HEK293 (cell line): ENCODE data around the gene CLN5.

Experiments
- CTCF ChIA-PET: fragments of 350-600 bp; formaldehyde crosslinking; extraction: SDS; loops from one replicate; lab custom pipeline; 2021; ENCODE audit warnings: antibody characterized with exemption; lab: Yijun Ruan, JAX
- POLR2A ChIA-PET: fragments of 300-600 bp; formaldehyde crosslinking; extraction: SDS; loops from one replicate; lab custom pipeline; 2020; ENCODE audit warnings: antibody characterized with exemption, inconsistent platforms; lab: Yijun Ruan, JAX
- H3K27ac ChIP-seq: fragments of 200-500 bp; sonication (Bioruptor generic); 2 replicates; pipeline ENCODE4 v1.5.1; 2014; ENCODE audit warnings: low read depth, low read length, control low read depth, inconsistent platforms; ENCODE audit errors: extremely low read depth
- H3K36me3 ChIP-seq, 2 experiments: fragments of 200-500 bp in 1 of 2; sonication (Bioruptor generic) in 1 of 2; 1 replicate in 1 of 2; 2 replicates in 1 of 2; pipeline ENCODE4 v1.5.1; 2014 to 2017; ENCODE audit warnings: inconsistent platforms in 2 of 2, low read length in 2 of 2; ENCODE audit not compliant: control insufficient read depth in 2 of 2, insufficient read depth in 1 of 2
- H3K4me1 ChIP-seq: fragments of 200-500 bp; sonication (Bioruptor generic); 2 replicates; pipeline ENCODE4 v1.5.1; 2014; ENCODE audit warnings: mild to moderate bottlenecking, low read length, inconsistent platforms; ENCODE audit not compliant: control insufficient read depth, insufficient read depth
- H3K4me3 ChIP-seq: 2 replicates; pipeline ENCODE4 v1.5.1; 2011; ENCODE audit warnings: low read depth, mild to moderate bottlenecking, control low read depth, low read length, moderate library complexity
- H3K9me3 ChIP-seq: fragments of 200-500 bp; sonication (Bioruptor generic); 2 replicates; pipeline ENCODE4 v1.5.1; 2014; ENCODE audit warnings: low read depth, low read length, inconsistent platforms; ENCODE audit not compliant: control insufficient read depth, insufficient read depth
- CTCF ChIP-seq: fragments of 450-650 bp; formaldehyde crosslinking; IDR thresholded peaks from 2 replicates; pipeline ENCODE4 v1.5.1; 2016; ENCODE audit warnings: missing biosample characterization, missing genetic modification characterization
- INSM2 ChIP-seq: fragments of 450-650 bp; formaldehyde crosslinking; IDR thresholded peaks from 2 replicates; pipeline ENCODE4 v1.5.1; 2016; ENCODE audit warnings: missing biosample characterization, missing genetic modification characterization
- OSR2 ChIP-seq: fragments of 450-650 bp; formaldehyde crosslinking; IDR thresholded peaks from 2 replicates; pipeline ENCODE4 v1.5.1; 2016; ENCODE audit warnings: missing biosample characterization, missing genetic modification characterization
- OVOL3 ChIP-seq: fragments of 450-650 bp; formaldehyde crosslinking; IDR thresholded peaks from 2 replicates; pipeline ENCODE4 v1.5.1; 2016; ENCODE audit warnings: missing biosample characterization, missing genetic modification characterization
- TRIM28 ChIP-seq: IDR thresholded peaks from 2 replicates; pipeline ENCODE4 v1.6.1; 2011; ENCODE audit warnings: low read length, control low read depth, borderline replicate concordance
- ZBTB10 ChIP-seq: fragments of 450-650 bp; formaldehyde crosslinking; IDR thresholded peaks from 2 replicates; pipeline ENCODE4 v1.5.1; 2016; ENCODE audit warnings: missing biosample characterization, missing genetic modification characterization
- ZFHX2 ChIP-seq: fragments of 450-650 bp; formaldehyde crosslinking; conservative IDR thresholded peaks from 2 replicates; pipeline ENCODE4 v1.5.1; 2016; ENCODE audit warnings: missing biosample characterization, missing genetic modification characterization
- ZNF132 ChIP-seq: fragments of 450-650 bp; formaldehyde crosslinking; IDR thresholded peaks from 2 replicates; pipeline ENCODE4 v1.5.1; 2017; ENCODE audit warnings: missing biosample characterization, missing genetic modification characterization, borderline replicate concordance
- ZNF175 ChIP-seq: fragments of 450-650 bp; formaldehyde crosslinking; IDR thresholded peaks from 2 replicates; pipeline ENCODE4 v1.5.1; 2016; ENCODE audit warnings: missing biosample characterization, missing genetic modification characterization
- ZNF184 ChIP-seq: fragments of 450-650 bp; IDR thresholded peaks from 2 replicates; pipeline ENCODE4 v1.5.1; 2018; ENCODE audit warnings: missing biosample characterization, mild to moderate bottlenecking, missing genetic modification characterization
- ZNF214 ChIP-seq: fragments of 450-650 bp; formaldehyde crosslinking; IDR thresholded peaks from 2 replicates; pipeline ENCODE4 v1.5.1; 2017; ENCODE audit warnings: missing biosample characterization, mild to moderate bottlenecking, missing genetic modification characterization, borderline replicate concordance
- ZNF239 ChIP-seq: fragments of 450-650 bp; formaldehyde crosslinking; IDR thresholded peaks from 2 replicates; pipeline ENCODE4 v1.5.1; 2016; ENCODE audit warnings: missing biosample characterization, missing genetic modification characterization
- ZNF274 ChIP-seq, 2 experiments: fragments of 200-500 bp in 1 of 2; fragments of 450-650 bp in 1 of 2; sonication (Bioruptor generic) in 1 of 2; formaldehyde crosslinking in 1 of 2; IDR thresholded peaks; 2 replicates each; pipeline versions ENCODE4 v1.5.1 to v1.6.1; 2014 to 2016; ENCODE audit warnings: borderline replicate concordance in 1 of 2, inconsistent platforms in 1 of 2, low read length in 1 of 2, missing biosample characterization in 1 of 2, missing genetic modification characterization in 1 of 2
- ZNF311 ChIP-seq: fragments of 450-650 bp; formaldehyde crosslinking; IDR thresholded peaks from 2 replicates; pipeline ENCODE4 v1.5.1; 2017; ENCODE audit warnings: missing biosample characterization, missing genetic modification characterization, borderline replicate concordance
- ZNF324 ChIP-seq: fragments of 450-650 bp; formaldehyde crosslinking; IDR thresholded peaks from 2 replicates; pipeline ENCODE4 v1.5.1; 2016; ENCODE audit warnings: missing biosample characterization, missing genetic modification characterization
- ZNF521 ChIP-seq: fragments of 450-650 bp; formaldehyde crosslinking; IDR thresholded peaks from 2 replicates; pipeline ENCODE4 v1.5.1; 2017; ENCODE audit warnings: missing biosample characterization, mild to moderate bottlenecking, missing genetic modification characterization
- ZNF777 ChIP-seq: fragments of 450-650 bp; formaldehyde crosslinking; IDR thresholded peaks from 2 replicates; pipeline ENCODE4 v1.5.1; 2017; ENCODE audit warnings: missing biosample characterization, missing genetic modification characterization, borderline replicate concordance
- TF ChIP-seq, protein P1 (sequence below): fragments of 450-650 bp; formaldehyde crosslinking; IDR thresholded peaks from 2 replicates; pipeline ENCODE4 v1.5.1; 2016; ENCODE audit warnings: missing biosample characterization, missing genetic modification characterization
- TF ChIP-seq, protein P2 (sequence below): fragments of 450-650 bp; formaldehyde crosslinking; IDR thresholded peaks from 2 replicates; pipeline ENCODE4 v1.5.0; 2017; ENCODE audit warnings: missing biosample characterization, missing genetic modification characterization, borderline replicate concordance
- TF ChIP-seq, protein P3 (sequence below): fragments of 450-650 bp; formaldehyde crosslinking; IDR thresholded peaks from 2 replicates; pipeline ENCODE4 v1.5.1; 2016; ENCODE audit warnings: missing biosample characterization, missing genetic modification characterization

The CLN5 gene

GRCh38 chr13:76944456-76944855, 47.4 kb upstream of the CLN5 start (continued):
- TF ChIP-seq CTCF (tag by site-specific recombination): no peak

DNA sequence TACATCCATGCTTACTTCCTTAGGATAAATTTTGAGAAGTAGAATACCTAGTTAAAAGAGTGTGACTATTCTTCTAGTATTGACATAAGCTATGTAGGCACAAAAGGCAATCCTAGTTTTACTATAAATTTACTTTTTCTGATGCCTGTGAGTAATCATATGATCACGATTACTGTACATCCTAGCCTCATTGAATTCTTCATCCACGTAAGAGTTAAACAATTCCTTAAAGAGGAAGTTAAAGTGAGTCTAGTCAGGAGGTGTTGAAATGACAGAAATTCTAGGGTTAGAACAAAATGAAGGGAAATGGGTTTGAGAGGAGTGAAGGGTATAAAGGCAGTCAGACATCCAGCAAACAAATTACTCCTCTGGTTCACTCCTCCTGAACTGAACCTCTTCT, 43.7 kb upstream of the CLN5 start, which contains the start of gene ACOD1:
Gene ACOD1, plus strand, starts transcription at position 363 of the 400 bp plus-strand sequence. CDS start 48 bp downstream, outside the sequence.
- CTCF ChIA-PET: no interaction called here
- Histone ChIP-seq H3K36me3 (no peaks in the 10 kb centered on the region), H3K4me3 (no peak within 1 kb of the TSS), H3K27ac (no peak within 1 kb of the TSS), H3K4me1 (no peaks in the 10 kb centered on the region), H3K9me3 (no peaks in the 10 kb centered on the region)
- POLR2A ChIA-PET: no interaction called here
- no peak for TF ChIP-seq OVOL3 (tag by site-specific recombination)
- TF ChIP-seq, protein P1, sequence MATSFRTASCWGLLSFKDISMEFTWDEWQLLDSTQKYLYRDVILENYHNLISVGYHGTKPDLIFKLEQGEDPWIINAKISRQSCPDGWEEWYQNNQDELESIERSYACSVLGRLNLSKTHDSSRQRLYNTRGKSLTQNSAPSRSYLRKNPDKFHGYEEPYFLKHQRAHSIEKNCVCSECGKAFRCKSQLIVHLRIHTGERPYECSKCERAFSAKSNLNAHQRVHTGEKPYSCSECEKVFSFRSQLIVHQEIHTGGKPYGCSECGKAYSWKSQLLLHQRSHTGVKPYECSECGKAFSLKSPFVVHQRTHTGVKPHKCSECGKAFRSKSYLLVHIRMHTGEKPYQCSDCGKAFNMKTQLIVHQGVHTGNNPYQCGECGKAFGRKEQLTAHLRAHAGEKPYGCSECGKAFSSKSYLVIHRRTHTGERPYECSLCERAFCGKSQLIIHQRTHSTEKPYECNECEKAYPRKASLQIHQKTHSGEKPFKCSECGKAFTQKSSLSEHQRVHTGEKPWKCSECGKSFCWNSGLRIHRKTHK (tag by site-specific recombination): no peak
- TF ChIP-seq ZNF214 (tag by site-specific recombination): no peak
- no peak for TF ChIP-seq ZNF521 (tag by site-specific recombination)
- TF ChIP-seq ZNF777: no peak
- TF ChIP-seq TRIM28: no peak
- TF ChIP-seq OSR2: no peak
- no peak for TF ChIP-seq ZNF132 (tag by site-specific recombination)
- no peak for TF ChIP-seq ZBTB10 (tag by site-specific recombination)
- TF ChIP-seq ZNF274 (IDR thresholded peaks at IDR 0.05; ENCODE audit: low read length): no peak
- TF ChIP-seq ZNF274 (tag by site-specific recombination; IDR thresholded peaks at IDR 0.05; ENCODE audit: borderline replicate concordance): no peak
- no peak for TF ChIP-seq ZNF175 (tag by site-specific recombination)
- TF ChIP-seq INSM2 (tag by site-specific recombination): no peak
- no peak for TF ChIP-seq ZNF239
- no peak for TF ChIP-seq CTCF (tag by site-specific recombination)
- TF ChIP-seq ZFHX2: no peak
- no peak for TF ChIP-seq ZNF324 (tag by site-specific recombination)
- TF ChIP-seq, protein P2, sequence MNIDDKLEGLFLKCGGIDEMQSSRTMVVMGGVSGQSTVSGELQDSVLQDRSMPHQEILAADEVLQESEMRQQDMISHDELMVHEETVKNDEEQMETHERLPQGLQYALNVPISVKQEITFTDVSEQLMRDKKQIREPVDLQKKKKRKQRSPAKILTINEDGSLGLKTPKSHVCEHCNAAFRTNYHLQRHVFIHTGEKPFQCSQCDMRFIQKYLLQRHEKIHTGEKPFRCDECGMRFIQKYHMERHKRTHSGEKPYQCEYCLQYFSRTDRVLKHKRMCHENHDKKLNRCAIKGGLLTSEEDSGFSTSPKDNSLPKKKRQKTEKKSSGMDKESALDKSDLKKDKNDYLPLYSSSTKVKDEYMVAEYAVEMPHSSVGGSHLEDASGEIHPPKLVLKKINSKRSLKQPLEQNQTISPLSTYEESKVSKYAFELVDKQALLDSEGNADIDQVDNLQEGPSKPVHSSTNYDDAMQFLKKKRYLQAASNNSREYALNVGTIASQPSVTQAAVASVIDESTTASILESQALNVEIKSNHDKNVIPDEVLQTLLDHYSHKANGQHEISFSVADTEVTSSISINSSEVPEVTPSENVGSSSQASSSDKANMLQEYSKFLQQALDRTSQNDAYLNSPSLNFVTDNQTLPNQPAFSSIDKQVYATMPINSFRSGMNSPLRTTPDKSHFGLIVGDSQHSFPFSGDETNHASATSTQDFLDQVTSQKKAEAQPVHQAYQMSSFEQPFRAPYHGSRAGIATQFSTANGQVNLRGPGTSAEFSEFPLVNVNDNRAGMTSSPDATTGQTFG (tag by site-specific recombination): no peak
- TF ChIP-seq, protein P3, sequence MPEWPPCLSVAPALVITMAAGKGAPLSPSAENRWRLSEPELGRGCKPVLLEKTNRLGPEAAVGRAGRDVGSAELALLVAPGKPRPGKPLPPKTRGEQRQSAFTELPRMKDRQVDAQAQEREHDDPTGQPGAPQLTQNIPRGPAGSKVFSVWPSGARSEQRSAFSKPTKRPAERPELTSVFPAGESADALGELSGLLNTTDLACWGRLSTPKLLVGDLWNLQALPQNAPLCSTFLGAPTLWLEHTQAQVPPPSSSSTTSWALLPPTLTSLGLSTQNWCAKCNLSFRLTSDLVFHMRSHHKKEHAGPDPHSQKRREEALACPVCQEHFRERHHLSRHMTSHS (tag by site-specific recombination): no peak
- no peak for TF ChIP-seq ZNF184 (tag by site-specific recombination)
- no peak for TF ChIP-seq ZNF311
